IMR-90 (cell line): ENCODE data around the gene RNF6. TPM values are rescaled to one million over a fixed set of nuclear protein-coding genes. Genes with fewer than 3 reads are reported as not detected.

Source experiments
- ATAC-seq: fragments of 200-7000 bp; cut with Tn5 transposase; 2 replicates; pipeline ENCODE4 v1.9.1; 2020; ENCODE audit warnings: low read depth, mild to moderate bottlenecking, moderate library complexity
- BruUV-seq: library from RNA; stranded (reverse); fragments of 400-500 nt; replicated peaks from 2 replicates; lab custom pipeline; 2021; lab: Mats Ljungman, UMichigan
- CTCF ChIA-PET: fragments of 300-600 bp; formaldehyde crosslinking; extraction: SDS; loops from one replicate; lab custom pipeline; 2021; ENCODE audit warnings: antibody characterized with exemption; lab: Yijun Ruan, JAX
- POLR2A ChIA-PET: fragments of 300-600 bp; sonication (Branson Sonifier 250); formaldehyde crosslinking; loops from one replicate; lab custom pipeline; 2022; ENCODE audit warnings: antibody characterized with exemption; ENCODE audit not compliant: unreplicated experiment; lab: Charles Lee
- DNase-seq: peaks from one replicate; pipeline ENCODE4 v3.0.0; 2013
- H2AFZ ChIP-seq: replicated peaks from 2 replicates; pipeline ENCODE3; 2013; ENCODE audit warnings: low read length, mild to moderate bottlenecking; ENCODE audit not compliant: poor library complexity
- H2AK5ac ChIP-seq: 2 replicates; pipeline ENCODE4 v1.6.1; 2013; ENCODE audit warnings: low read depth, low read length, inconsistent platforms
- H2AK9ac ChIP-seq: replicated peaks from 2 replicates; pipeline ENCODE3; 2013; ENCODE audit warnings: mild to moderate bottlenecking, low read depth, low read length, moderate library complexity; ENCODE audit not compliant: poor library complexity
- H2BK120ac ChIP-seq: 2 replicates; pipeline ENCODE4 v1.6.1; 2013; ENCODE audit warnings: low read depth, low read length, inconsistent platforms
- H2BK15ac ChIP-seq: 3 replicates; pipeline ENCODE4 v1.6.1; 2013; ENCODE audit warnings: low read depth, low read length, inconsistent platforms
- H2BK20ac ChIP-seq: 2 replicates; pipeline ENCODE4 v1.6.1; 2013; ENCODE audit warnings: low read depth, mild to moderate bottlenecking, inconsistent platforms, low read length, moderate library complexity
- H2BK5ac ChIP-seq: 2 replicates; pipeline ENCODE4 v1.6.1; 2013; ENCODE audit warnings: mild to moderate bottlenecking, low read depth, low read length, inconsistent platforms; ENCODE audit not compliant: poor library complexity, severe bottlenecking
- H3K14ac ChIP-seq: replicated peaks from 2 replicates; pipeline ENCODE4 v1.6.1; 2013; ENCODE audit warnings: low read depth, low read length, inconsistent platforms
- H3K18ac ChIP-seq: 2 replicates; pipeline ENCODE4 v1.6.1; 2013; ENCODE audit warnings: low read depth, low read length, control low read depth
- H3K23ac ChIP-seq: 2 replicates; pipeline ENCODE4 v1.6.1; 2013; ENCODE audit warnings: low read depth, low read length, inconsistent platforms
- H3K27ac ChIP-seq: 2 replicates; pipeline ENCODE4 v1.5.1; 2013; ENCODE audit warnings: mild to moderate bottlenecking, control low read depth, low read length; ENCODE audit not compliant: insufficient read depth
- H3K27me3 ChIP-seq: 2 replicates; pipeline ENCODE4 v1.6.1; 2013; ENCODE audit warnings: low read length; ENCODE audit not compliant: control insufficient read depth, insufficient read depth
- H3K36me3 ChIP-seq: 2 replicates; pipeline ENCODE4 v1.6.1; 2013; ENCODE audit warnings: low read length, mixed read lengths; ENCODE audit not compliant: control insufficient read depth, insufficient read depth
- H3K4ac ChIP-seq: 2 replicates; pipeline ENCODE4 v1.6.1; 2013; ENCODE audit warnings: low read depth, low read length, inconsistent platforms
- H3K4me1 ChIP-seq: 2 replicates; pipeline ENCODE4 v1.6.1; 2013; ENCODE audit warnings: low read length, mixed read lengths; ENCODE audit not compliant: control insufficient read depth, insufficient read depth
- H3K4me2 ChIP-seq: 2 replicates; pipeline ENCODE4 v1.6.1; 2013; ENCODE audit warnings: low read depth, mild to moderate bottlenecking, control low read depth, low read length, moderate library complexity
- H3K4me3 ChIP-seq: 2 replicates; pipeline ENCODE4 v1.5.1; 2013; ENCODE audit warnings: low read depth, mild to moderate bottlenecking, control low read depth, low read length, moderate library complexity; ENCODE audit not compliant: insufficient read depth
- H3K56ac ChIP-seq: 2 replicates; pipeline ENCODE4 v1.6.1; 2013; ENCODE audit warnings: low read length, inconsistent platforms; ENCODE audit not compliant: insufficient read depth; ENCODE audit errors: extremely low read depth
- H3K79me1 ChIP-seq, 2 experiments: 2 replicates each; pipeline ENCODE4 v1.6.1; 2013; ENCODE audit warnings: low read length in 2 of 2, inconsistent platforms in 1 of 2, low read depth in 1 of 2
- H3K9ac ChIP-seq: 2 replicates; pipeline ENCODE4 v1.6.1; 2013; ENCODE audit warnings: low read depth, low read length, control low read depth
- H3K9me1 ChIP-seq: 2 replicates; pipeline ENCODE4 v1.6.1; 2013; ENCODE audit warnings: low read length, inconsistent platforms; ENCODE audit not compliant: insufficient read depth
- H3K9me3 ChIP-seq: 2 replicates; pipeline ENCODE4 v1.6.1; 2013; ENCODE audit warnings: low read length; ENCODE audit not compliant: control insufficient read depth, insufficient read depth
- H4K20me1 ChIP-seq: 2 replicates; pipeline ENCODE4 v1.6.1; 2013; ENCODE audit warnings: low read length, inconsistent platforms; ENCODE audit not compliant: insufficient read depth
- H4K5ac ChIP-seq: 2 replicates; pipeline ENCODE4 v1.6.1; 2013; ENCODE audit warnings: mild to moderate bottlenecking, low read depth, low read length, control low read depth
- H4K8ac ChIP-seq, 2 experiments: 2 replicates each; pipeline ENCODE4 v1.6.1; 2013; ENCODE audit warnings: low read depth in 2 of 2, low read length in 2 of 2, control low read depth in 1 of 2, inconsistent platforms in 1 of 2
- H4K91ac ChIP-seq: 2 replicates; pipeline ENCODE4 v1.6.1; 2013; ENCODE audit warnings: low read depth, low read length, inconsistent platforms; ENCODE audit not compliant: insufficient read depth
- BHLHE40 ChIP-seq: fragments of 150-350 bp; IDR thresholded peaks from 2 replicates; pipeline ENCODE4 v1.6.1; 2016; ENCODE audit warnings: mild to moderate bottlenecking, low read depth, low read length
- CEBPB ChIP-seq: IDR thresholded peaks from 2 replicates; pipeline ENCODE4 v1.6.1; 2012; ENCODE audit warnings: low read depth, low read length, improper control_type of control experiment
- CHD1 ChIP-seq: IDR thresholded peaks from 2 replicates; pipeline ENCODE4 v1.6.1; 2012; ENCODE audit warnings: low read depth, low read length, improper control_type of control experiment
- CTCF ChIP-seq: conservative IDR thresholded peaks from 2 replicates; pipeline ENCODE4 v1.5.1; 2012; ENCODE audit warnings: mild to moderate bottlenecking, low read depth, low read length, improper control_type of control experiment
- FOS ChIP-seq: fragments of 150-350 bp; IDR thresholded peaks from 2 replicates; pipeline ENCODE4 v1.6.1; 2016; ENCODE audit warnings: low read depth, low read length
- MAZ ChIP-seq: IDR thresholded peaks from 2 replicates; pipeline ENCODE4 v1.6.1; 2012; ENCODE audit warnings: low read depth, mild to moderate bottlenecking, low read length, improper control_type of control experiment, moderate library complexity, borderline replicate concordance
- RFX5 ChIP-seq: IDR thresholded peaks from 2 replicates; pipeline ENCODE4 v1.8.0; 2012; ENCODE audit warnings: low read depth, mild to moderate bottlenecking, low read length, moderate library complexity
- WGBS, 2 experiments: methylation state at CpG; one replicate each; pipeline versions ENCODE4 v1.1.5 to v1.1.7; 2013; ENCODE audit warnings: missing lambda C conversion rate in 2 of 2; ENCODE audit not compliant: insufficient read length in 1 of 2; ENCODE audit errors: extremely low coverage in 2 of 2; 5-methylcytosine and 5-hydroxymethylcytosine counted together
- dilution Hi-C: fragments of 300-500 bp; cut with HindIII; formaldehyde crosslinking; loops from one replicate; pipeline ENCODE4 v1.14.3; 2018; ENCODE audit warnings: low sequenced_read_pairs; ENCODE audit not compliant: unreplicated experiment
- in situ Hi-C: fragments of 300-500 bp; cut with MboI; formaldehyde crosslinking; loops from 3 replicates; pipeline ENCODE4 v1.14.3; 2019; ENCODE audit warnings: low sequenced_read_pairs, inconsistent platforms, mixed read lengths
- intact Hi-C: fragments of 100-400 bp; cut with micrococcal nuclease; formaldehyde crosslinking; loops from 2 replicates; pipeline ENCODE4 v1.10.0; 2022
- polyA plus RNA-seq, 3 experiments: library from polyadenylated mRNA; depleted of rRNA; stranded (reverse); fragments of >200 nt; gene quantifications; 2 replicates each; pipeline ENCODE4 v1.2.3, GENCODE V29; 2012; ENCODE audit warnings: low replicate concordance in 1 of 3
- total RNA-seq: library from RNA; depleted of rRNA; stranded (reverse); fragments of >200 nt; gene quantifications from 2 replicates; pipeline ENCODE4 v1.2.3, GENCODE V29; 2012

Gene RNF6
- total and polyA plus RNA-seq, 2 of the 4 experiments (the other 2 are of a cell fraction): 22.9 to 33.3 TPM

- dilution Hi-C loops (no loop called here), intact Hi-C loops (no loop called here), in situ Hi-C loops (no loop called here)
- H2BK15ac ChIP-seq: no peak overlapping the region
- H3K27ac ChIP-seq: no peak overlapping the region
- H3K4me2 ChIP-seq: no peak overlapping the region
- no peak overlapping the region for H2AK9ac ChIP-seq
- H2AK5ac ChIP-seq: no peak overlapping the region
- ATAC-seq: no peak
- H3K79me1 ChIP-seq: peaks cover 0 to 6% of the 10 kb centered on the region in 2 experiments; a peak in 1 of 4 replicates
- H3K9me1 ChIP-seq: no peaks in the 10 kb centered on the region
- H3K9me3 ChIP-seq: no peaks in the 10 kb centered on the region
- no peak overlapping the region for H2BK20ac ChIP-seq
- H3K4me1 ChIP-seq: no peaks in the 10 kb centered on the region
- no peak overlapping the region for H3K23ac ChIP-seq
- H4K20me1 ChIP-seq: no peaks in the 10 kb centered on the region
- H3K9ac ChIP-seq: no peak overlapping the region
- no peaks in the 10 kb centered on the region for H3K36me3 ChIP-seq
- BruUV-seq: no TSS peak
- no peak overlapping the region for H2AFZ ChIP-seq
- H2BK120ac ChIP-seq: no peak overlapping the region
- H4K5ac ChIP-seq: no peak overlapping the region
- H2BK5ac ChIP-seq: no peak overlapping the region
- CTCF ChIA-PET: no interaction called here
- no peak overlapping the region for H3K4me3 ChIP-seq
- H4K8ac ChIP-seq: no peak overlapping the region
- H3K4ac ChIP-seq: no peak overlapping the region
- no peak overlapping the region for H3K18ac ChIP-seq
- no peak overlapping the region for H4K91ac ChIP-seq
- no peak for DNase-seq
- WGBS, 2 experiments: 79% methylated on average over 2 of the region's 6 CpGs; no CpG with 5 or more reads in 1 of the 2 experiments
- H3K56ac ChIP-seq: no peak overlapping the region
- no peak overlapping the region for H3K14ac ChIP-seq
- peaks cover 2% of the 10 kb centered on the region; the same call in 1 of the 2 replicates for H3K27me3 ChIP-seq
- no peak for TF ChIP-seq CHD1
- TF ChIP-seq FOS: no peak
- TF ChIP-seq MAZ: no peak
- TF ChIP-seq CTCF: no peak
- TF ChIP-seq CEBPB: no peak
- TF ChIP-seq RFX5: no peak
- TF ChIP-seq BHLHE40: no peak
- POLR2A ChIA-PET: no interaction called here
Observed at GRCh38 chr13:26227166-26227971, 5.3 kb upstream of the RNF6 start.
